Choroid plexus epithelial cell (primary cell): ENCODE data around the gene TLE3.
A peak's percentile ranks its signal among the peaks of the same experiment; 100 is the strongest.

ENCODE experiments used
- DNase-seq: peaks from one replicate; pipeline ENCODE4 v3.0.0-alpha.2; 2010; ENCODE audit warnings: low read depth
- H3K4me3 ChIP-seq: 2 replicates; pipeline ENCODE4 v1.5.1; 2011; ENCODE audit warnings: low read depth, mild to moderate bottlenecking, control low read depth, low read length, moderate library complexity
- TF ChIP-seq, protein P1 (sequence below): conservative IDR thresholded peaks from 2 replicates; pipeline ENCODE4 v1.5.1; 2011; ENCODE audit warnings: low read depth, mild to moderate bottlenecking, control low read depth, inconsistent platforms, low read length, moderate library complexity

The TLE3 gene

DNA sequence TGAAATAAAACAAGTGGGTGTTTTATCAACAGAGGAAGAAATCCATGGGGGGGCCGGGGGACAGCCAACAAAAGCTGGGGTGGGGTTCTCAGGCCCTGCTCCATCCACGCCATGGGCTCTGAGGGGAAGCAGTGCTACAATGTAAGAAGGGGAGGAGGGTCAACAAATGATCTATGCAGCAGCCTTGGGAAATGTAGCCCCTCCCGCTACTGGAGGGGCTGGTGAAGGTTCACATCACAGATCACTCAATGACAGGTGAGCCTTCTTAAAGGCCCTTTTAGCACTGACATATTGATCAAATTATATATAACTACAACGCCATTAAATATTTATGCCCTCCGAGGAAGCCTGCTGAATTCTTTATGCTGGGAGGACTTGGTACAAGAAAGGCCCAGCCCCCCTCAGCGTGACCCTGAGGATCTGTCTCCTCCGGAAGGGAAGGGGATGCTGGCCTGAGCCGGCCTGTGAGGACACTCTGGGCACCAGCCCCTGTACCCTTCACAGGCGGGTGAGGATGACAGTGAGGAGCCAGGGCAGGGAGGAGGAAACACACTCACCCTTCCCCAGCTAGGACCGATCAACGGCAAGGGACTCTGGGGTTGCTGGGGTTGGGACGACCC is 15.3 kb downstream of the TLE3 start:
- TF ChIP-seq, protein P1, sequence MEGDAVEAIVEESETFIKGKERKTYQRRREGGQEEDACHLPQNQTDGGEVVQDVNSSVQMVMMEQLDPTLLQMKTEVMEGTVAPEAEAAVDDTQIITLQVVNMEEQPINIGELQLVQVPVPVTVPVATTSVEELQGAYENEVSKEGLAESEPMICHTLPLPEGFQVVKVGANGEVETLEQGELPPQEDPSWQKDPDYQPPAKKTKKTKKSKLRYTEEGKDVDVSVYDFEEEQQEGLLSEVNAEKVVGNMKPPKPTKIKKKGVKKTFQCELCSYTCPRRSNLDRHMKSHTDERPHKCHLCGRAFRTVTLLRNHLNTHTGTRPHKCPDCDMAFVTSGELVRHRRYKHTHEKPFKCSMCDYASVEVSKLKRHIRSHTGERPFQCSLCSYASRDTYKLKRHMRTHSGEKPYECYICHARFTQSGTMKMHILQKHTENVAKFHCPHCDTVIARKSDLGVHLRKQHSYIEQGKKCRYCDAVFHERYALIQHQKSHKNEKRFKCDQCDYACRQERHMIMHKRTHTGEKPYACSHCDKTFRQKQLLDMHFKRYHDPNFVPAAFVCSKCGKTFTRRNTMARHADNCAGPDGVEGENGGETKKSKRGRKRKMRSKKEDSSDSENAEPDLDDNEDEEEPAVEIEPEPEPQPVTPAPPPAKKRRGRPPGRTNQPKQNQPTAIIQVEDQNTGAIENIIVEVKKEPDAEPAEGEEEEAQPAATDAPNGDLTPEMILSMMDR, result no peak
- H3K4me3 ChIP-seq, result no peak overlapping the region

DNA sequence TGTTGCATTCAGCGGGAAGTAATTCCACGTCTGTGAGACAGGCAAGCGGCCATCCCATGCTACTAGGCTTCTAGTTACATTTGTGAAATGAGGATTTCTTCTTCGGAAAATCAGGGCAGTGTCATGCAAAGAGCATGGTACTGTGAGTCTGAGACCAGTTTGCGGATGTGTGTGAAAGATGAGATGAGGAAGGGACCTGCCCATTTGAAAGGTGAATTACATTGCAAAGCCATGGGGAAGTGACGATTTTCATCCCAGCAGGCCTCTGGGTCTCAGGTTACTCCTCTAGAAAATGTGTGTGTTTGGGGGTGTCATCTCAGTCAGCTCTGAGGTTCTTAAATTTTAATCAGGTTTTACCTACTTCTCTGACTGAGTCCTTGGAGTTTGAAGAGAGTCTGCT is 16.1 kb downstream of the TLE3 start:
- TF ChIP-seq, protein P1, result no peak
- no peak overlapping the region for H3K4me3 ChIP-seq
- DNase-seq, result no peak

More for the DNA sequence above, 15.3 kb downstream of the TLE3 start:
- no peak for DNase-seq

DNA sequence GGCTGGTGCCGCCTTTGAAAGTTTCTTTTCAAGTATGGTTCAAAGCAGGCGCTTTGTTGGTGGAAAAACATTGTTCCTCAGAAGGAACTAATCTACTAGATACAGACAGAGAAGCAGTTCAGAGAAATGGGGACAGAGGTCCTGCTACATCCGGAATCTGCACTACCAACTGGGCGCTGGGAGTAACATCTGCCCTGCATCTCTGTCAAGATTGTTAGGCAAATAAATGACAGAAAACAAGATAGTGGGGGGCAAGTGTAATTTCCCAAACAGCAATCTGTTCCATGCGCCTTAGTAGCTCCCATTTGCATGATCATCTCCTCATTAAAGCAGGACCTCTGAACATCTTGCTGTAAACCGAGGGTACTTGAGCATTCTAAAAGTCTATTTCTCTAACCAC is 17.4 kb downstream of the TLE3 start:
- TF ChIP-seq, protein P1, result no peak
- H3K4me3 ChIP-seq, result no peak overlapping the region
- no peak for DNase-seq

DNA sequence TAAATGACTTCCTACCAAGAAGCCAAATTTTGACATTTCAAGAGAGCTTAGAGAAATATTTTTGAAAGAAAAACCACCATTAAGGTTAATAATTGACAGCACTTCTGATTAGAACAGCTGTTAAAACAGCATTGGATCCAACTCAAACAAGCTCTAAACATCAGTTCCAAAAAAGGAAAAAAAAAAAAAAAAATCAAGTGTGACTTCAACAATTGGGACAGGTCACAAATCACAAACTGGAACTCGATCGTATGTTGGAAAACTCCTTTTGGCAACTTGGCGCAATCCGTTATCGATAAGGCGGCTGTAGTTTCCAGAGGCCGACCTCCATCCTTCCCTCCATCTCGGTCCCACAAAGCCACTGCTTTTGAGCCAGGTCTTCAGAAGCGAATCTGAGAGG is 17.8 kb downstream of the TLE3 start:
- H3K4me3 ChIP-seq, result no peak overlapping the region
- DNase-seq, result no peak
- TF ChIP-seq, protein P1, result no peak

DNA sequence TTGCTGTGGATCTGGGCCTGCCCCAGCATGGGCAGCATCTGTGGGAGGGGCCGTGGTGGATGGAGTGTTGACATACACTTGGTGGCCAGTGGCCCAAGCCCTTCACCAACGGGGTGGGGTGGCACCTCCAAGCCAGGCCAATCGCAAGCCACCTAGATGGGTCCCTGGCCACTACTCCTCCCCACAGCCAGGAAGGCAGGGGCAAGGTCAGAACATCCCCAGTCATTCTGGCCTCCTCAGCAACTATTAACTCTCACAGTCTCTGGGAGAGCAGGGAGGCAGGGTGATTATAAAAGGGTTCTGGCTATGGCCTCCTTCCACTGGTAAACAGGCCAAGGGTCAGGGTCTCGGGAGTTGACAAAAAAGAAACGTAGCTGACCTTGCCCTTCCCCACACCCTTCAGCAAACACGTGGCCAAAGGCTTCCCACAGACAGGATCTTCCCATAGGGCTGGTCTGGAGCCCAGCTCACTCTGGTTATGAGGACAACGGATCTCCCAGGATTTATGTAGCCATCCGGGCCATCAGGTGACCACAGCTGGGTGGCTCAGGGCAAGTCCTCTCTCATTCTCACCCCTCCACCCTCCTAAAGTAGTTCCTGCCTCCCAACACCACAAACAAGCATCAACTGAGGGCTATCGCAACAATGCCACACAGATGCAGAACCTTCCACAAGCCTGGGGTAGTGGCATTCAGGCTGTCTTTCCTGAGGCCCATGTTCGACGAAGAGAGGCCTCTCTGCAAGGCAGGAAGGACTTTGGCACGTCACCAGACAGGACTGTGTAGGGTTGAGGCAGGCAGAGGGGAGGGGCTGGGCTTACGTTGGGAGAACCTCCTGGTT is 18.9 kb downstream of the TLE3 start:
- DNase-seq, result no peak
- TF ChIP-seq, protein P1, result peak; percentile 4
- H3K4me3 ChIP-seq, result no peak overlapping the region

DNA sequence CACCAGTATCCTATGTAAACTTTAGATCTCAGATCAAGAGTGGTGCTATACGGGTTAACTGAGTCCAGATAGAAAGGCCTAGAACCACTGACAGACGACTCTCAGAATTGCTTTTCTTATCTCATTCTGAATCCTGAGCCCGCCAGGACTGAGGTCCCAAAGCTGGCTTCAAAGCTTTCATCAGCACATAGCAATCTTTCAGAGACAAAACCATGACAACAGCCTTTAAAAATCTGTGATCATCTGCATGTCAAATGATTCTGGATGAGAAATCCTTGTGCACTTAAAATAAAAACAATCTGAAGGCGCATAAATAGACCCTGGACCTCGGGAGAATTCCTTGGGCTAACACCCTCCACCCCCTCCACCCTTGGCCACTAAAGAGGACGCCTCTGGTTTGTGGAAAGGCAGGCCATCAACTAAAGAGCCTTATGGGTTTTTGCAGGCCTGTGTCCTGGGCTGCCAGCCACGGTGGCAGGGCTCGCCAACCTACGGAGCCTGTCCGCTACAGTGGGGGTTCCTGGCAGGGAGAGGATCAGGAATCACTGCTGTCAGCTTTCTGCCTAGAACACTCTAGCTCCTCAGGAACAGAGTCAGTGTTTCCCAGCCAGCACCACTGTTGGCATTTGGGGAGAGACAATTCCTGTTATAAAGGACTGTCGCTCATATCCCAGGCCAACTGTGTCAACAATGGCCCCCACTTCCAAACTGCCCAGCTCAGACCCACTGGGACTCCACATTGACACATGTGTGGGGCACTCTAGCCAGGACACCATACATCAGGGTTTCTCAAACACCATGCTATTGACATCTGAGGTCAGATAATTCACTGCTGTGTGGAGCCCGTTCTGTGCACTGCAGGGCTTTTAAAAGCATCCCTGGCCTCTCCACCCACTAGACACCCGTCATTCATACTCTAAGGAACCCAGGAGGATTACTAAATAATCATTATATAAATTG is 20.2 kb downstream of the TLE3 start:
- DNase-seq, result no peak
- H3K4me3 ChIP-seq, result no peak overlapping the region
- TF ChIP-seq, protein P1, result no peak
